WTC11 (cell line): Measurements from ENCODE around the gene GABRB3. TPM values are rescaled to one million over a fixed set of nuclear protein-coding genes. Genes with fewer than 3 reads are reported as not detected.

ENCODE experiments used
- ATAC-seq: fragments of 200-7000 bp; cut with Tn5 transposase; 2 replicates; pipeline ENCODE4 v1.10.0; 2021; ENCODE audit warnings: mild to moderate bottlenecking, moderate library complexity
- CTCF ChIA-PET: fragments of 300-600 bp; sonication (Branson Sonifier 250); formaldehyde crosslinking; loops from one replicate; lab custom pipeline; 2021; ENCODE audit warnings: antibody characterized with exemption; lab: Charles Lee
- POLR2A ChIA-PET: fragments of 350-600 bp; sonication (Branson Sonifier 250); formaldehyde crosslinking; loops from one replicate; lab custom pipeline; 2021; ENCODE audit warnings: antibody characterized with exemption; lab: Charles Lee
- DNase-seq: peaks from one replicate; pipeline ENCODE4 v3.0.0; 2021; ENCODE audit warnings: low spot score
- H3K27ac Mint-ChIP-seq: 2 replicates; pipeline ENCODE4 v1.8.0; 2021; ENCODE audit warnings: mixed read lengths
- H3K27me3 Mint-ChIP-seq: 2 replicates; pipeline ENCODE4 v1.8.0; 2021; ENCODE audit warnings: low read depth, mild to moderate bottlenecking, moderate library complexity, mixed read lengths
- H3K36me3 Mint-ChIP-seq: 2 replicates; pipeline ENCODE4 v1.8.0; 2021; ENCODE audit warnings: mixed read lengths
- H3K4me1 Mint-ChIP-seq: 2 replicates; pipeline ENCODE4 v1.8.0; 2022; ENCODE audit warnings: mixed read lengths
- H3K4me3 Mint-ChIP-seq: 2 replicates; pipeline ENCODE4 v1.8.0; 2021; ENCODE audit warnings: mild to moderate bottlenecking, moderate library complexity, mixed read lengths
- H3K9me3 Mint-ChIP-seq: 2 replicates; pipeline ENCODE4 v1.8.0; 2021; ENCODE audit warnings: mixed read lengths
- ATF2 ChIP-seq: sonication (generic); formaldehyde crosslinking; IDR thresholded peaks from 2 replicates; pipeline ENCODE4 v1.8.1; 2022; ENCODE audit warnings: low read depth, missing genetic modification reagents, borderline replicate concordance
- ATF6 ChIP-seq: sonication (generic); formaldehyde crosslinking; IDR thresholded peaks from 2 replicates; pipeline ENCODE4 v1.8.1; 2023; ENCODE audit warnings: mild to moderate bottlenecking, missing genetic modification reagents
- CREB1 ChIP-seq: sonication (generic); formaldehyde crosslinking; IDR thresholded peaks from 2 replicates; pipeline ENCODE4 v1.8.0; 2023; ENCODE audit warnings: mild to moderate bottlenecking, missing genetic modification reagents
- FOXK1 ChIP-seq: sonication (generic); formaldehyde crosslinking; IDR thresholded peaks from 2 replicates; pipeline ENCODE4 v1.8.0; 2022; ENCODE audit warnings: mild to moderate bottlenecking, moderate library complexity, missing genetic modification reagents
- FOXP4 ChIP-seq: sonication (generic); formaldehyde crosslinking; IDR thresholded peaks from 2 replicates; pipeline ENCODE4 v1.8.0; 2022; ENCODE audit warnings: mild to moderate bottlenecking, missing genetic modification reagents
- GTF2I ChIP-seq: fragments of 250-450 bp; sonication (Bioruptor Pico); conservative IDR thresholded peaks from 2 replicates; pipeline ENCODE4 v1.4.0; 2021; ENCODE audit warnings: mild to moderate bottlenecking
- HMGA2 ChIP-seq: fragments of 250-450 bp; sonication (Bioruptor Pico); IDR thresholded peaks from 2 replicates; pipeline ENCODE4 v1.4.0; 2021; ENCODE audit warnings: mild to moderate bottlenecking, moderate library complexity
- IRF2 ChIP-seq: sonication (generic); formaldehyde crosslinking; IDR thresholded peaks from 2 replicates; pipeline ENCODE4 v1.8.0; 2022; ENCODE audit warnings: low read depth, missing genetic modification reagents, borderline replicate concordance
- MAX ChIP-seq: sonication (generic); formaldehyde crosslinking; IDR thresholded peaks from 2 replicates; pipeline ENCODE4 v1.8.0; 2022; ENCODE audit warnings: mild to moderate bottlenecking, missing genetic modification reagents
- NFE2L1 ChIP-seq: sonication (generic); formaldehyde crosslinking; IDR thresholded peaks from 2 replicates; pipeline ENCODE4 v1.8.1; 2023; ENCODE audit warnings: missing genetic modification reagents
- NFYB ChIP-seq: sonication (generic); formaldehyde crosslinking; conservative IDR thresholded peaks from 2 replicates; pipeline ENCODE4 v1.8.0; 2022; ENCODE audit warnings: low read depth, missing genetic modification reagents
- NR2C2 ChIP-seq: sonication (generic); formaldehyde crosslinking; IDR thresholded peaks from 2 replicates; pipeline ENCODE4 v1.8.0; 2022; ENCODE audit warnings: mild to moderate bottlenecking, missing genetic modification reagents
- STAT6 ChIP-seq: sonication (generic); formaldehyde crosslinking; conservative IDR thresholded peaks from 2 replicates; pipeline ENCODE4 v1.8.1; 2023; ENCODE audit warnings: mild to moderate bottlenecking, low read depth, missing genetic modification reagents, moderate library complexity
- TCF7 ChIP-seq: sonication (generic); formaldehyde crosslinking; IDR thresholded peaks from 2 replicates; pipeline ENCODE4 v1.8.0; 2022; ENCODE audit warnings: mild to moderate bottlenecking, low read depth, missing genetic modification reagents, moderate library complexity
- TEAD1 ChIP-seq: sonication (generic); formaldehyde crosslinking; IDR thresholded peaks from 2 replicates; pipeline ENCODE4 v1.8.0; 2022; ENCODE audit warnings: mild to moderate bottlenecking, missing genetic modification reagents
- USF1 ChIP-seq: sonication (generic); formaldehyde crosslinking; IDR thresholded peaks from 2 replicates; pipeline ENCODE4 v1.8.0; 2022; ENCODE audit warnings: mild to moderate bottlenecking, missing genetic modification reagents
- ZNF263 ChIP-seq: sonication (generic); formaldehyde crosslinking; IDR thresholded peaks from 2 replicates; pipeline ENCODE4 v1.8.1; 2022; ENCODE audit warnings: low read depth, mild to moderate bottlenecking, moderate library complexity, missing genetic modification reagents
- ZNF317 ChIP-seq: sonication (generic); formaldehyde crosslinking; IDR thresholded peaks from 2 replicates; pipeline ENCODE4 v1.8.1; 2023; ENCODE audit warnings: low read depth, mild to moderate bottlenecking, moderate library complexity, missing genetic modification reagents, borderline replicate concordance
- ZNF416 ChIP-seq: fragments of 250-450 bp; sonication (Bioruptor Pico); IDR thresholded peaks from 2 replicates; pipeline ENCODE4 v1.9.0; 2021; ENCODE audit warnings: mild to moderate bottlenecking, inconsistent platforms
- ZNF423 ChIP-seq: fragments of 250-450 bp; sonication (Bioruptor Pico); IDR thresholded peaks from 2 replicates; pipeline ENCODE4 v2.1.2; 2022; ENCODE audit warnings: mild to moderate bottlenecking, moderate library complexity
- ZSCAN18 ChIP-seq: fragments of 250-450 bp; sonication (Bioruptor Pico); IDR thresholded peaks from 2 replicates; pipeline ENCODE4 v2.1.2; 2022; ENCODE audit warnings: mild to moderate bottlenecking, moderate library complexity
- total RNA-seq: library from RNA; stranded (reverse); gene quantifications from 3 replicates; pipeline ENCODE4 v1.2.3, GENCODE V29; 2021

The GABRB3 gene
- total RNA-seq, 1 experiment from 2014 or later = 203 TPM

- Mint-ChIP-seq H3K27ac (peak overlapping the region; percentile 97), H3K4me1 (peaks cover 79% of the 10 kb centered on the region), H3K27me3 (no peaks in the 10 kb centered on the region), H3K9me3 (no peaks in the 10 kb centered on the region), H3K36me3 (peaks cover 13% of the 10 kb centered on the region), H3K4me3 (peak overlapping the region; percentile 59)
- ChIA-PET CTCF (interaction anchor here (0.8 to 2.1 kb wide), 4 partner anchors 48 to 138 kb away, joined by 4 to 9 read pairs (median 5); no protein-coding TSS in a partner anchor), POLR2A (no interaction called here)
- DNase-seq = peak; percentile 55
- ATAC-seq = peak; percentile 61
- no peak; the same call in 1 of the 2 replicates for TF ChIP-seq FOXP4 (CRISPR knock-in tag)
- TF ChIP-seq GTF2I (CRISPR knock-in tag) = no peak
- peak; percentile 29; the same call in 1 of the 2 replicates for TF ChIP-seq TEAD1 (CRISPR knock-in tag)
- TF ChIP-seq MAX = peak; percentile 20; the same call in 1 of the 2 replicates
- TF ChIP-seq NFE2L1 (CRISPR knock-in tag) = peak; percentile 98
- 0 out of 2 replicates have a peak, but pooled peaks have one; percentile 13 for TF ChIP-seq FOXK1 (CRISPR knock-in tag)
Measured at GRCh38 chr15:26767169-26767670, 5.6 kb downstream of the GABRB3 start.

- ATAC-seq (peak; percentile 25; the same call in 1 of the 2 replicates), DNase-seq (no peak)
- no peaks in the 10 kb centered on the region for H3K27me3 Mint-ChIP-seq
- peak overlapping the region; percentile 59 for H3K4me3 Mint-ChIP-seq
- CTCF ChIA-PET = interaction anchor here (2.1 kb wide), 1 partner anchor 72 kb away, joined by 9 read pairs; no protein-coding TSS in a partner anchor
- no peaks in the 10 kb centered on the region for H3K9me3 Mint-ChIP-seq
- peaks cover 79% of the 10 kb centered on the region for H3K4me1 Mint-ChIP-seq
- TF ChIP-seq CREB1 (no peak), ZNF416 (CRISPR knock-in tag) (no peak), NFYB (CRISPR knock-in tag) (no peak), STAT6 (CRISPR knock-in tag) (no peak), TCF7 (CRISPR knock-in tag) (no peak)
- TF ChIP-seq, all 79 proteins: peak for 0
- POLR2A ChIA-PET = no interaction called here
- Mint-ChIP-seq H3K36me3 (peaks cover 13% of the 10 kb centered on the region), H3K27ac (peak overlapping the region; percentile 97)
Measured at GRCh38 chr15:26766262-26766661, 6.6 kb downstream of the GABRB3 start.

GRCh38 chr15:26759986-26760385, 12.9 kb downstream of the GABRB3 start:
- H3K36me3 Mint-ChIP-seq = peaks cover 12% of the 10 kb centered on the region
- H3K27me3 Mint-ChIP-seq = no peaks in the 10 kb centered on the region
- H3K9me3 Mint-ChIP-seq = no peaks in the 10 kb centered on the region
- DNase-seq (no peak), ATAC-seq (no peak)
- peaks cover 68% of the 10 kb centered on the region for H3K4me1 Mint-ChIP-seq
- POLR2A ChIA-PET = no interaction called here
- CTCF ChIA-PET = interaction anchor here (0.6 to 1.5 kb wide), 8 partner anchors 10 to 128 kb away, joined by 3 to 6 read pairs (median 3); no protein-coding TSS in a partner anchor
- no peak overlapping the region for H3K4me3 Mint-ChIP-seq
- H3K27ac Mint-ChIP-seq = peak overlapping the region; percentile 12; the same call in 1 of the 2 replicates
- TF ChIP-seq ZNF416 (CRISPR knock-in tag) = no peak
- TF ChIP-seq NR2C2 (CRISPR knock-in tag) = no peak
- no peak for TF ChIP-seq TCF7 (CRISPR knock-in tag)
- TF ChIP-seq CREB1 = no peak
- no peak for TF ChIP-seq IRF2
- no peak for TF ChIP-seq ZNF317
- no peak for TF ChIP-seq ATF6 (CRISPR knock-in tag)
- TF ChIP-seq ZSCAN18 (CRISPR knock-in tag) = no peak
- no peak for TF ChIP-seq FOXK1 (CRISPR knock-in tag)
- no peak for TF ChIP-seq USF1 (CRISPR knock-in tag)
- TF ChIP-seq ATF2 (CRISPR knock-in tag) = no peak
- TF ChIP-seq HMGA2 (CRISPR knock-in tag) = no peak
- no peak for TF ChIP-seq ZNF263 (CRISPR knock-in tag)
- no peak for TF ChIP-seq ZNF423 (CRISPR knock-in tag)
